HL-60/S4 treated with phorbol 12-myristate 13-acetate at 8.2 ng/mL for 4 days and 3 days (cell line): ENCODE results near the gene HDHD5.

Experiments used
- in situ Hi-C: fragments of 300-500 bp; cut with MboI; formaldehyde crosslinking; loops from 2 replicates; pipeline ENCODE4 v1.15.0; 2022; ENCODE audit warnings: low sequenced_read_pairs

HDHD5 gene

GRCh38 chr22:17158568-17159503, at the start of gene HDHD5:
Gene HDHD5, minus strand, starts transcription at chr22:17159277. Its CDS starts 26 bp downstream, at chr22:17159251.
- in situ Hi-C loops = loop anchor here (5.0 kb wide), 1 partner anchor 52 kb away; no protein-coding TSS in a partner anchor

- in situ Hi-C loops = no loop called here
Measured at GRCh38 chr22:17205432-17205831, 46.4 kb upstream of the HDHD5 start.

- in situ Hi-C loops = no loop called here
Measured at GRCh38 chr22:17201285-17201945, 42.3 kb upstream of the HDHD5 start.

DNA sequence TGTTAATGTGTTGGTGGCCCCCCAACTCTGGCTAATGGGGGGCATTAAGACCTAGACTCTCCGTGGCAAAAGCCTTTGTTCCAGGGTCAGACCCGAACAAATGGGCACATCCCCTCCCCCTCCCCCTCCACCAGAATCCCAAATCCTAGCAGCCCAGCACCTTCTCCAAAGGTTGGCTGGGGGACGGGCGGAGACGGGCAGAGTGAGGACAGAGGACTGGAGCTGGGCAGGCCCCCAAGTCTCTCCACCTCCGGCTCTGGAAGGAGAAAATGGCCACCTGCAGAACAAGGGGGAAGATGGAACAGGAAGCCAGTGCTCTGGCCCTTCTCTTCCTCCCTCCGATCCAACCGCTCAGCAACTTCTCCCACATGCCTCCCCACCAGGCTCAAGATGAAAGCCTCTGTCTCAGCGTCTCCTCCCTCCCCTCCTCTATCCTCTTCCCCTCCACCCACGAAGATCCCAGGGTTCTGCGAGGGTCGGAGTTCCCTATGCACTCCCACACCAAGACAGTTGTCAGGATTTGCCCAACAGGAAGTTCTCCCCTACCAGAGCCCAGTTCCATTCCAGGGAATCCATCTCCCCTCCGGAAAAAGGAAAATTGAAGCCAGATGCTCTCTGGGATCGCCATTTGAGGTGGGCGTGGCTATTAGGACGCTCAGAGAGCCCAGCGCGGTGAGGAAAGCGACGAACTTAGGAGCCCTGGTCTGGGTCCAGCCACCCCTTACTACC, 40.1 kb upstream of the HDHD5 start:
- in situ Hi-C loops = no loop called here

DNA sequence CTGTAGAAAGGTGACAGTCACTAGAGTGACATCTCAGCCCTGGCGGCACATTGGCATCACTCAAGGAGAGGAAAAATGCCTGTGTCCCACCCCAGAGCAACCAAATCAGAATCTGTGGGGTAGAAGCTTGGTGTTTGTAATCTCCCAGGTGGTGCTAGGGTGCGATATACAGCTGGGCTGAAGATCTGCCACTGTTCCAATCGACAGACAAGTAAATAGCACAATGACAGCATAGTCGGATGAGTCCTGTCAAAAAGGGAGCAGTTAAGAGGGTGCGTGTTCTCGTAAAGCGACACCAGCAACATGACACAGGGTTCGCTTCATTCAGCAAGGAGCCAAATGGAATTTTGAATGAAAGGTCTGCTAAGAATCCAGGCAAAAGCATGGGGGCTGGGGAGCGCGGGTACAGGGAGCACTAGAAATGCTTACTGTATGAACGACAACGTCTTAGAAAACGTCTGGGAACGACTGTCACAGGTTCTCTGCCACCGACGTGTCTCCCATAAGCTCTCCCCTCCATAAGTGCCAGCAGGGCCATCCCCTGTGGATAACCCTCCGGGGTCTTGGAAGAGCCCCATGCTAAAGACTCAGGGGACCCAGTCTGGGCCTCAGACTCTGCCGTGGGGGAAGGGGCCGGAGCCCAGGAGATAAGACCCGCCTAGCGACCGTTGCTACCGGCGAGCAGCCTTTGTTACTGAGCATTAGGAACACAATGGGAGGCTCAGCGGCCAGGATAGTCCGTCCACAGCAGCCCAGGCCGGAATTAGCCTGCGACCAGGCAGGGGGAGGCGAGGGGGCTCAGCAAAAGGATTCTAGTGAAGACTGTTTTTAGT, 39.3 kb upstream of the HDHD5 start:
- in situ Hi-C loops = no loop called here

DNA sequence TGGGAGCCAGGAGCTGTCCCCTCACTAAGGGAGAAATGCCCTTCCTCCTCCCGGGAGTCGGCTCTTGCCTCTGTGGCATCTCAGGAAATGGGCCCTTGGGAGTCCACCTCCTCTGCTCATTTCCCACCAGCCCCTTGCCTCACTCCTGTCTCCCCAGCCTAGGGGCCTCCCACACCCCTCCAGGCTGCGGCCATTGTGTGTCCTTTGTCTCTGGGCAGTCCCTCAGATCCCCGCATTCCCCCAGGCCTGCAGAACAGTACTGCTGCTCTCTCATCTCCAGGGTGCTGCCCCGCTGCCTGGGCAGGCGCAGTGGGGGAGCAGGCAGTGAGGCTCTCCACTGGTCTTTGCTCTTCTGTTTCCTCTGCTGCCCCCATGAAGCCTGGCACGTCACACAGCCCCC, 35.1 kb upstream of the HDHD5 start:
- in situ Hi-C loops = no loop called here

GRCh38 chr22:17192186-17192585, 33.1 kb upstream of the HDHD5 start:
- in situ Hi-C loops = no loop called here

GRCh38 chr22:17191163-17191784, 32.2 kb upstream of the HDHD5 start:
- in situ Hi-C loops = no loop called here

- in situ Hi-C loops = no loop called here
Measured at GRCh38 chr22:17190702-17191101, 31.6 kb upstream of the HDHD5 start.

- in situ Hi-C loops = no loop called here
Measured at GRCh38 chr22:17176715-17177114, 17.6 kb upstream of the HDHD5 start.

DNA sequence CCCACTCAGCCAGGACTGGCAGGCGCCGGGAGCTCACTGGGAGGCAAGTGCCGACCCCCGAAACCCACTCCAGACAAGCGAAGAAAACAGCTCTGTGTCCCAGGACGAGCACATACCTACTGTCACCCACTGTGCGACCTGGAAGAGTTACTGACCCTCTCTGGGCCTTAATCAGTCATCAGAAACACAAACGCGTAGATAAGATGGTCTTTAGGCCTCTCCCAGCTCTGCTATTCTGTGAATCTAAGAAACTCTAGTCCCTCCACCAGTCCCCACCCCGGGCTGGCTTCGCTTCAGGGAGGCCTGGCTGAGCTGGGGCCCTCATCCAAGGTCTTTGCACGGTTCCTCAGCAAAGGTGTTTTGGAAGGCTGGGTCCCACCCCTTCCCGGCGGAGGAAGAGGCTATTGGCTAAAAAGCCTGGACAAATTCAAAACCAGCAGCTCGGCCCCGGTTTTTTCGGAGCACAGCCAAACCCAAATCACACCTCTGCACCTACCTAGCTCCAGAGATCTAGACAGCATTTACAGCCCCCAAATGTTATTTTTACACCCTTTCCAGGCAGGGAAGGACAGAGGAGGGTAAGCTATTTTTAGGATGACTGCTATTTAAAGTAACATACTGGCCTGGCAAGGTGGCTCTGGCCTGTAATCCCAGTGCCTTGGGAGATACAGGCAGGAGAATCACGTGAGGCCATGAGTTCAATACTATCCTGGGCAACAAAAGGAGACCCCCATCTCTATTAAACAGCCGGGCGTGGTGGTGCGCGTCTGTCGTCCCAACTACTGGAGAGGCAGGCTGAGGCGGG, 13.2 kb upstream of the HDHD5 start:
- in situ Hi-C loops = no loop called here

GRCh38 chr22:17171153-17172028, 12.3 kb upstream of the HDHD5 start:
- in situ Hi-C loops = no loop called here

DNA sequence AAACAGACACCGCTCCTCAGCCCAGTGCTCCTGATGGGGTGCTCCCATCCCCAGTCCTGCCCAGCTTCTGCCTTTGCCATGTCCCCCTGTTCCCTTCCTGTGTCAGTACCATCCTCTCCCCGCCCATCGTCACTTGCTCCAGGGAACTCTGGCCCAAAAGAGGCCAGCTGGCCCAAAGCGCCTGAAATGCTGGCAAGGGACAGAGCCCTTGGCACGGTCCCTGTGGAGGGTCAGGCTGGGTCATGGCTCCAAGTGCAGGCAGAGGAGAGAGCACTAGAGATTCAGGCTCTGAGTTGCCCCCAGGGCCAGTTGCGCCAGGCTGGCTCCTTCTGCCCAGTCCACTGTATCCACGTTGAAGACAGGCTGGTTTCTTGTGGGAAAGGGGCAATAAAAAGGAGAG, 8.4 kb upstream of the HDHD5 start:
- in situ Hi-C loops = no loop called here

DNA sequence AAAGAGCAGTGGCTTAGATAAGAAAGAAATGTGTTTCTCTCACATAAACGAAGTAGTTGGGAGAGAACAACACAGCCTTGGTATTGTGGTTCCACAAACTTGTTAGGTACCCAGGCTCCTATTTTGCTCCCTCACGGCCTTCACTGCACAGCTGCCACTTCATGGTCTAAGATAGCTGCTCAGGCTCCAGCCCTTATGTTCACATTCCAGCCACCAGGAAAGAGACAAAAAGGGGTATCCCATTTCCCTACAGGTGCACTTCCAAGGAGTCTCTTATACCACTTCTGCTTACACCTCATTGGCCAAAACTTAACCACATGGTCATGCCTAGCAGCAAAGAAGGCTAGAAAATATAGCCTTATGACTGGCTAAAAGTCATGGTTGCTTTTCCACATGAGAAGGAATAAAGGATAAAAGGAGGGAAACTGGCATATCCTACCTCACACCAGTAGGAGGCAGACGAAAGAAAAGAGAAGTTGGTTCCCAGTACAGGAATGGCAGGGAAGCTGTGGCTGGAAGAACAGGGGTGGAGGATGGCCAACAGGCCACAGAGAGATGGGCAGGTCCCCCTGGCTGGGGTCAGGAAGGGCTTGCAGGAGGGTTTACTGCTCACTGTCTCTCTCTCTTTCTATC, 5.4 kb upstream of the HDHD5 start:
- in situ Hi-C loops = no loop called here

DNA sequence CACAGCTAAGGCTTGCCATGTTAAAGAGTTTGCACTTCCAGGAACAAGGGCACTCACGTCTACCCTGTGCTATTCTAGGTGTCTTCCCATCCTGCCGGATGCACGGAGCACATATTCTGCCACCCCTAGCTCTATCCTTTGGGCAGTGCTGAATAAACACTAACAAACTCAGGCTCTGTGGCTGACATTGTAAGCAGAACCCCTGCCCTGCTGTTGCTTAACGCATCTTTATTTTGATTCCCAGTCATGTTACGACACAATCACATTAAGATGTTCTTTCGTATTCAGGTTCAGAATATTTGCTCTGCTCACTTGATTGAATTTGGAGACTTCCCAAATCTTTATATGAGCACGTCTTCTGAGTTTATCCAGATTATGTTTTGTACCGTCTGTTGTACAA, 3.7 kb upstream of the HDHD5 start:
- in situ Hi-C loops = no loop called here

GRCh38 chr22:17161991-17162390, 2.9 kb upstream of the HDHD5 start:
- in situ Hi-C loops = no loop called here

DNA sequence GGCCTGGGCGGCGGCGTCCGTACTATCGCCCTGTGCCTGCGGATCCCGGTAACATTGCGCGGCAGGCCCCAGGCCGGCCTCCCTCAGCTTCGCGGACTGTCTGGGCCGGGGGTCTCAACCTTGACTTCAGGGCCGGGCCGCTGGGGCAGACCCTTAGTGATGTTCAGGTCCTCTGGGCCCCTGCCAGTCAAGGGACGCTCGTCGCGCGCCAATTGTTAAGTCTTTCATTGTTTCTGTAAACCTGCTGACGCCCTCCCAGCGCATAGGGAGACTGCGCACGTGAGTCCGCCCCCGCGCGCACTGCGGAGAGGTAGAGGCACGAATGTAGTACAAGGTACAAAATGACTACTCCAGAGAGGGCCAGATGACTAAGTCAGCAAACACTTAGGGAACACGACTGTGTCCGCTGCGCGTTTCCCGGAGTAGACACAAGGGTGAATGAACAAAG, 451 bp upstream of the HDHD5 start:
- in situ Hi-C loops = loop anchor here (5.0 kb wide), 1 partner anchor 52 kb away; no protein-coding TSS in a partner anchor

DNA sequence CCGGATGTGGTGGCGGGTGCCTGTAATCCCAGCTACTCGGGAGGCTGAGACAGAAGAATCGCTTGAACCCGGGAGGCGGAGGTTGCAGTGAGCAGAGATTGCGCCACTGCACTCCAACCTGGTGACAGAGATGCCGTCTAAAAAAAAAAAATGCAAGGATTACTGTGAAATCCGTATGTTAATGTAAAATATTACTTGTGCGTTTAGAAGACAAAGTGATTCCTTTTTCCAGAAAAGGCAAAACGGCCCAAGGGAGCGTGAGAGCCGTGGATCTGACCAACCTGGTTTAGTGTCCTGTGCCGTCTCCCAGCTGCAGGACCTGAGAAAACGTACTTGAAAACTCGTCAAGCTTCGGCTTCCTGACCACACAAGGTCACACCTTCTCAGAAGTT, 905 bp downstream of the HDHD5 start:
- in situ Hi-C loops = loop anchor here (5.0 kb wide), 1 partner anchor 51 kb away; no protein-coding TSS in a partner anchor
